IPS-20b (cell line): ENCODE measurements around the gene RAD23B.

Source experiments
- H3K27ac ChIP-seq: one replicate; pipeline ENCODE4 v1.5.1; 2013; ENCODE audit warnings: low read length
- H3K27me3 ChIP-seq: 2 replicates; pipeline ENCODE4 v1.6.1; 2013; ENCODE audit warnings: mild to moderate bottlenecking, low read length, inconsistent platforms; ENCODE audit not compliant: insufficient read depth
- H3K36me3 ChIP-seq: 2 replicates; pipeline ENCODE4 v1.6.1; 2013; ENCODE audit warnings: low read depth, mild to moderate bottlenecking, inconsistent platforms, low read length, moderate library complexity; ENCODE audit not compliant: insufficient read depth
- H3K4me1 ChIP-seq: 2 replicates; pipeline ENCODE4 v1.6.1; 2013; ENCODE audit warnings: mild to moderate bottlenecking, control low read depth, inconsistent platforms, low read length, moderate library complexity; ENCODE audit not compliant: insufficient read depth
- H3K4me3 ChIP-seq: 2 replicates; pipeline ENCODE4 v1.5.1; 2013; ENCODE audit warnings: mild to moderate bottlenecking, low read length, inconsistent platforms
- H3K9ac ChIP-seq: 2 replicates; pipeline ENCODE4 v1.6.1; 2013; ENCODE audit warnings: low read depth, mild to moderate bottlenecking, inconsistent platforms, low read length, moderate library complexity
- H3K9me3 ChIP-seq: 2 replicates; pipeline ENCODE4 v1.6.1; 2013; ENCODE audit warnings: mild to moderate bottlenecking, low read depth, low read length, inconsistent platforms; ENCODE audit not compliant: insufficient read depth

The RAD23B gene

DNA sequence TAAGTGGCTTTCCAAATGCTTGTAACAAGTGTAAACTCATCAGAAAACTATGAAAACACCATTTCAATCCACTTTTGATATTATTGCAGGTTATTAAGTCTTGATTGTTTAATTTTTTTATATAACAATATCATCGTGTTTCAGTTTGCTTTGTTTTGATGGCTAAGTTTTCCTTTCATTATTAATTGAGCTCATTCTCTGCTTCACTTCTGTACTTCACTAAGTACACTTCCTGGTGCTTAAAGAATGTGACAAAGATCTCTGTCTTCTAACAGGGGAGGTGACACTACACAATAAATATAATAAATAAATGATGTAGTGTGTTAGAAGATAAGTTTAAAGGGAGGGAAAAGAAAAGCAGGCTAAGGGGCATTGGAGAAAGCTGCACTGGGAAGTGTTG, 13.0 kb upstream of the RAD23B start:
- H3K27ac ChIP-seq, result no peak overlapping the region
- no peaks in the 10 kb centered on the region for H3K27me3 ChIP-seq
- H3K9ac ChIP-seq, result no peak overlapping the region
- no peaks in the 10 kb centered on the region for H3K36me3 ChIP-seq
- no peak overlapping the region for H3K4me3 ChIP-seq
- no peaks in the 10 kb centered on the region for H3K9me3 ChIP-seq
- H3K4me1 ChIP-seq, result no peaks in the 10 kb centered on the region

DNA sequence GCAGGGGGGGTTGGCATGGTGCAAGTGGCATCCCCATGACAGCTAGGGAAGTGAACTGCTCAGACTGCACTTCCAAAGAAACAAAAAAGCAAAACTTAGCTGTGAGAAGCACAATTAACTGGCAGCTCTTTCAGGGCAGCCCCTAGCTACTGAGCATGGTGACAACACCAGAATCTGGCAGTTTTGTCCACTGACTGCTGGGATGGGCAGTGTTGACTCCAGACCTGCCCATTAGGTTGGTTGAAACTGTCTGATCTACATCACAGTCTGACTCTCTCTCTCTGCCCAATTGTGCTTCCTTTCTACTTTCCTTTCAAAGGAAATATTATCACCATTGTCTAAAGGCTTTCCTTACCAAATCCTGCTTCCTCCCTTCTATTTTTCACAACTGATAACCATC, 12.5 kb upstream of the RAD23B start:
- Histone ChIP-seq H3K9ac (no peak overlapping the region), H3K36me3 (no peaks in the 10 kb centered on the region), H3K27ac (no peak overlapping the region), H3K9me3 (no peaks in the 10 kb centered on the region), H3K4me3 (no peak overlapping the region), H3K27me3 (no peaks in the 10 kb centered on the region), H3K4me1 (no peaks in the 10 kb centered on the region)

- Histone ChIP-seq H3K4me3 (no peak overlapping the region), H3K27ac (no peak overlapping the region), H3K9me3 (no peaks in the 10 kb centered on the region), H3K9ac (no peak overlapping the region), H3K4me1 (no peaks in the 10 kb centered on the region), H3K27me3 (no peaks in the 10 kb centered on the region), H3K36me3 (no peaks in the 10 kb centered on the region)
Observed at GRCh38 chr9:107273634-107274033, 9.4 kb upstream of the RAD23B start.

GRCh38 chr9:107274096-107274495, 9.0 kb upstream of the RAD23B start:
- Histone ChIP-seq H3K27ac (no peak overlapping the region), H3K4me1 (no peaks in the 10 kb centered on the region), H3K9ac (no peak overlapping the region), H3K36me3 (no peaks in the 10 kb centered on the region), H3K9me3 (no peaks in the 10 kb centered on the region), H3K27me3 (no peaks in the 10 kb centered on the region), H3K4me3 (no peak overlapping the region)

DNA sequence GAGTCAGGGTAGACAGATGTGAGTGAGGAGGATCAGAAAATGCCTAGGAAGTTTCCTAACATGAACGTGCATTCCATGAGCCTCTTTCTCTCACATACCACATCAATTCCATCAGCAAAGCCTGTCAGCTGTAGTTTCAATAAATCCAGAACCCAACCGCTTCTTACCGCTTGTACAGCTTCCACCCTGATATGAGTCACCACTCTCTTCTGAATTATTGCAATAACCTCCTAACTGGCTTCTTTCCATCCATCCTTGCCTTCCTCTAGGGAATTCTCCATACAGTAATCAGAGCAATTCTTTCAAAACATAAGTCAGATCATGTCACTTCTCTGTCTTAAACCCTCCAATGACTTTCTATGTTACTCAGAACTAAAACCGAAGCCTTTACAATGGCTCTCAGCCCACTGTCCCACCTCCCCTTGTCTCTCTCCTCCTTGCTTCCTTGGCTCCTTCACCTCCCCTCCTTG, 8.1 kb upstream of the RAD23B start:
- Histone ChIP-seq H3K9me3 (no peaks in the 10 kb centered on the region), H3K27me3 (no peaks in the 10 kb centered on the region), H3K9ac (no peak overlapping the region), H3K4me3 (no peak overlapping the region), H3K27ac (no peak overlapping the region), H3K36me3 (no peaks in the 10 kb centered on the region), H3K4me1 (no peaks in the 10 kb centered on the region)

DNA sequence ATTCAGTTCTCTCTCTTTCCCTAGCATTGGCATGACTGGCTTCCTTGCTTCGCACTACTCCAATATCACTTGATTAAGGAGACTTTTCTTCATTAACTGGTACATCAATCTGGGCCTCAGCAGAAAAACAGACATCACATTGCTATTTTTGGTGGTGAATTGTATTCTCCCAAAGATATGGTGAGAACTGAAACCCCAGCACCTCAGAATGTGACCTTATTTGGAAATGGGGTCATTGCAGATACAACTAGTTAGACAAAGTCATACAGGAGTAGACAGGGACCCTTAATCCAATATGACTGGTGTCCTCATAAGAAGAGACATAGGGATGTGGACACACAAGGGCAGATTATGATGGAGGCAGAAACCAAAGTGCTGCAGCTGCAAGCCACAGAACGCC, 7.5 kb upstream of the RAD23B start:
- no peaks in the 10 kb centered on the region for H3K36me3 ChIP-seq
- H3K27ac ChIP-seq, result no peak overlapping the region
- H3K27me3 ChIP-seq, result no peaks in the 10 kb centered on the region
- no peaks in the 10 kb centered on the region for H3K9me3 ChIP-seq
- no peak overlapping the region for H3K9ac ChIP-seq
- H3K4me1 ChIP-seq, result no peaks in the 10 kb centered on the region
- H3K4me3 ChIP-seq, result no peak overlapping the region

DNA sequence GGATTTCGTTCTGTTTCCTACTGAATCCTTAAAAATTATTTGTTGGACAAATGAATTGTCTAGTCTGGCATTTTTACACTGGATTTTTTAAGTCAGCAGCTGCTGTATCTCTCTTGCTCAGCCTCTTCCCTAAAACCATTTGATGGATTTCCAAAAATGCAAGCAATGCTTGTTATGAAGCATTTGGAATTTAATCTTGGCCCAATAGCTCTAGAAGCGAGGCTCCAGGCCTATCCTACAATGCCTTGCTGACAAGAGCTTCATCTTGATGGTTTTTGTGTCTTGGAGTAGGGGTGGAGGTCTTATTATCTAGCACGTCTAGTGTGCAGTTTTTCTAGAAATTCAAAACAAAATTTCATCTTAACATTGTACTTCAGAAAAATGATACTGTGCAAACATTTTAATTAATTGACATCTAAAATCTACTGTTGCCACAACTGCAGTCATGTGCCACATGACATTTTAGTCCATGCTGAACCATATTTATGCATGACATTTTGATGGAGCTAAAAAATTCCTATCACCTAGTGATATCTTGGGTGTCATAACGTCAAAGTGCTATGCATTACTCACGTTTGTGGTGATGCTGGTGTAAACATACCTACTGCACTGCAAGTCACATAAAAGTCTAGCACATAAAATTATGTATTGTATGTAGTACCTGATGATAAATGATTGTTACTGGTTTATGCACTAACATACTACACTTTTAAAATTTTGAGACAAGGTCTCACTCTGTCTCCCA, 5.9 kb upstream of the RAD23B start:
- no peaks in the 10 kb centered on the region for H3K27me3 ChIP-seq
- H3K4me1 ChIP-seq, result no peaks in the 10 kb centered on the region
- no peaks in the 10 kb centered on the region for H3K36me3 ChIP-seq
- H3K27ac ChIP-seq, result no peak overlapping the region
- H3K9ac ChIP-seq, result no peak overlapping the region
- no peak overlapping the region for H3K4me3 ChIP-seq
- no peaks in the 10 kb centered on the region for H3K9me3 ChIP-seq

DNA sequence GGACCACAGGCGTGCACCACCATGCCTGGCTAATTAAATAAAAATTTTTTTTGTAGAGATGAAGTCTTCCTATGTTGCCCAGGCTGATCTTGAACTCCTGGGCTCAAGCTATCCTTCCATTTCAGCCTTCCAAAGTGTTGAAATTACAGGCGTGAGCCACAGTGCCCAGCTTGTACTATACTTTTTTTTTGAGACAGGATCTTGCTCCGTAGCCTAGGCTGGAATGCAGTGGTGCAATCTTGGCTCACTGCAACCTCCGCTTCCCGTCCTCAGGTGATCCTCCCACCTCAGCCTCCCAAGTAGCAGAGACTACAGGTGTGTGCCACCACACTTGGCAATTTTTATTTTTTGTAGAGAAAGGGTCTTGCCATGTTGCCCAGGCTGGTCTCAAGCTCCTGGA, 5.3 kb upstream of the RAD23B start:
- Histone ChIP-seq H3K9me3 (no peaks in the 10 kb centered on the region), H3K4me3 (no peak overlapping the region), H3K27me3 (no peaks in the 10 kb centered on the region), H3K9ac (no peak overlapping the region), H3K36me3 (no peaks in the 10 kb centered on the region), H3K27ac (no peak overlapping the region), H3K4me1 (no peaks in the 10 kb centered on the region)

- Histone ChIP-seq H3K9ac (no peak overlapping the region), H3K9me3 (no peaks in the 10 kb centered on the region), H3K27me3 (no peaks in the 10 kb centered on the region), H3K4me3 (no peak overlapping the region), H3K36me3 (no peaks in the 10 kb centered on the region), H3K4me1 (no peaks in the 10 kb centered on the region), H3K27ac (no peak overlapping the region)
Observed at GRCh38 chr9:107279086-107279485, 4.0 kb upstream of the RAD23B start.

DNA sequence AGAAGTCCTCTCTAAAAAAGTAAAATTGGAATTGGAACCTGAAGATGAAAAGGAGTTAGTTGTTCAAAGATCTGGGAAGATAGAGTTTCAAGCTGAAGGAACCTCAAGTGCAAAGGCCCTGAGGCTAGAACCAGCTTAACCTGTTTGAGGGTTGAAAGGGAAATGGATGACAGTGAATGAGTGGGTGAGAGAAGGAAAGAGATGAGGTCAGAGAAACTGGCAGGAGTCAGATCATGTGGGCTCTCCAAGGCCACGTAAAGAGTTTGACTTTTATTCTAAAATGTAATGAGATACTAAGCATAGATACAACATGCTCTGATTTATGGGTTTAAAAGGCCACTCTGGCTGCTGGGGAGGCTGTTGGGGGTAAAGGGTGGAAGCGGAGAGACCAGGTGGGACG, 2.5 kb upstream of the RAD23B start:
- Histone ChIP-seq H3K4me1 (peaks cover 2% of the 10 kb centered on the region; the same call in 1 of the 2 replicates), H3K4me3 (no peak overlapping the region), H3K9ac (no peak overlapping the region), H3K36me3 (0 out of 2 replicates have a peak, but pooled peaks cover 6% of the 10 kb centered on the region), H3K9me3 (no peaks in the 10 kb centered on the region), H3K27me3 (no peaks in the 10 kb centered on the region), H3K27ac (no peak overlapping the region)

- Histone ChIP-seq H3K27ac (no peak overlapping the region), H3K27me3 (no peaks in the 10 kb centered on the region), H3K4me1 (peaks cover 9% of the 10 kb centered on the region; the same call in 1 of the 2 replicates), H3K4me3 (no peak overlapping the region), H3K9ac (no peak overlapping the region), H3K9me3 (no peaks in the 10 kb centered on the region), H3K36me3 (0 out of 2 replicates have a peak, but pooled peaks cover 6% of the 10 kb centered on the region)
Observed at GRCh38 chr9:107281184-107281583, 1.9 kb upstream of the RAD23B start.

GRCh38 chr9:107281922-107282667, 984 bp upstream of the RAD23B start:
- Histone ChIP-seq H3K27ac (peak overlapping the region; percentile 46), H3K27me3 (no peaks in the 10 kb centered on the region)

More at GRCh38 chr9:107281922-107282667, 984 bp upstream of the RAD23B start:
- peaks cover 12% of the 10 kb centered on the region; the same call in 1 of the 2 replicates for H3K4me1 ChIP-seq
- no peaks in the 10 kb centered on the region for H3K9me3 ChIP-seq
- peak overlapping the region; percentile 87 for H3K4me3 ChIP-seq
- H3K36me3 ChIP-seq, result 0 out of 2 replicates have a peak, but pooled peaks cover 6% of the 10 kb centered on the region
- peak overlapping the region; percentile 89 for H3K9ac ChIP-seq
